GM23338 (cell line): Measurements from ENCODE around the gene GNRH2.

Experiments used
- EZH2 ChIP-seq: fragments of 200-600 bp; sonication (generic); IDR thresholded peaks from one replicate; pipeline ENCODE4 v1.8.0; 2017; ENCODE audit warnings: antibody characterized with exemption, mild to moderate bottlenecking, low read depth; ENCODE audit not compliant: unreplicated experiment
- EZH2phosphoT487 ChIP-seq: fragments of 200-600 bp; sonication (generic); IDR thresholded peaks from one replicate; pipeline ENCODE4 v1.8.1; 2018; ENCODE audit warnings: antibody characterized with exemption; ENCODE audit not compliant: unreplicated experiment
- JUNB ChIP-seq: IDR thresholded peaks from one replicate; pipeline ENCODE4 v1.6.1; 2016; ENCODE audit warnings: antibody characterized with exemption; ENCODE audit not compliant: unreplicated experiment
- POLR2AphosphoS5 ChIP-seq: IDR thresholded peaks from 2 replicates; pipeline ENCODE4 v1.6.1; 2016; ENCODE audit warnings: antibody characterized with exemption, low read depth
- ZNF331 ChIP-seq: fragments of 250-450 bp; sonication (Bioruptor Pico); IDR thresholded peaks from 2 replicates; pipeline ENCODE4 v1.5.0; 2020; ENCODE audit warnings: low read depth, mild to moderate bottlenecking, moderate library complexity
- TF ChIP-seq, protein P1 (sequence below), 2 experiments: fragments of 200-600 bp in 1 of 2; sonication (generic) in 1 of 2; conservative IDR thresholded peaks; 2 replicates each; pipeline versions ENCODE4 v1.5.1 to v1.6.1; 2016 to 2017; ENCODE audit warnings: antibody characterized with exemption in 2 of 2, low read depth in 2 of 2, mild to moderate bottlenecking in 2 of 2, moderate library complexity in 1 of 2
- TF ChIP-seq, protein P2 (sequence below): IDR thresholded peaks from 2 replicates; pipeline ENCODE4 v1.6.1; 2016; ENCODE audit warnings: antibody characterized with exemption

DNA sequence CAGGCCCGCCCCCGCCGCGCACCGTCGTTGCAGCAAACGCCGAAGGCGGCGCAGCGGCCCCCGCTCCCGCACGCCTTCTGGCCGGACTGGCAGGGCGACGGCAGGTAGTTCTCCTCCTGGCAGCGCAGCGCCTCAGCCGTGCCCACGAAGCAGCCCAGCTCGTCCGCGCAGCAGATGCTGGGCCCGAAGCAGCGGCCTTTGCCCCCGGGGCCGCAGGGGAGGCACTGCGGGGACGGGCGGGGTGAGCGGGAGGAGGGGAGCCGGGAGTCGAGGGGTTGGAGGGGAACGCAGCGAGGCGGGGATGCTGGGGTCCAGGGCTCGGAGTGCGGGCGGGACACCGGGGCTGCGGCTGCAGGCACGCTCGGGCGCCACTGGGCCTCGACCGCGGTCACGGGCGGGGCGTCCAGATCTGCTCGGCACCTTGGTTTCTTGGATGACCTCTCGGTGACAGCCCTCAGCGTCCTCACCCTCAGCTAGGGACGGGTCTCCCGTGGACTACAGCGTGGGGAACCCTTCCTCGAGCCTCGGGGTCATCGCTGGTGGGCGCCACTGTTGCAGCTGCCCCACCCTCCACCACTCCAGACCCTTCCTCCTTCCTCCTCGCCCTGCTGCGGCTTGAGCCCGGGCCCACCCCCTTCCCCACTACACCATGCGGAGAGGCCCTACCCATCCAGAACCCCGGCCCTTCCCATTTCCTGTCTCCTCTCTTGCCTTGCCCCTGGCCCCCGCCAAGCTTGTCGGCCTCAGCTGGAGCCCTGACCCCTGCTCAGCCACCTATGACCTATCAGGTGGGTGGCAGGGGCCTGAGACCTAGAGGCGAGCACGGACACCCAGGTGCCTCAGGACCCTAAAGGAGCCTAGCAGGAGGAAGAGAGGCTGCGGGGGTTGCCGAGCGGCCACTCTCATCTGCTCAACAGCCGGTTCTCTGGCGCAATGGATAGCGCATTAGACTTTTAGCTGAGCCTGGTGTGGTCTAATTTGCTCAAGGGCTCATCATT is 39.8 kb downstream of the GNRH2 start:
- TF ChIP-seq, protein P1, sequence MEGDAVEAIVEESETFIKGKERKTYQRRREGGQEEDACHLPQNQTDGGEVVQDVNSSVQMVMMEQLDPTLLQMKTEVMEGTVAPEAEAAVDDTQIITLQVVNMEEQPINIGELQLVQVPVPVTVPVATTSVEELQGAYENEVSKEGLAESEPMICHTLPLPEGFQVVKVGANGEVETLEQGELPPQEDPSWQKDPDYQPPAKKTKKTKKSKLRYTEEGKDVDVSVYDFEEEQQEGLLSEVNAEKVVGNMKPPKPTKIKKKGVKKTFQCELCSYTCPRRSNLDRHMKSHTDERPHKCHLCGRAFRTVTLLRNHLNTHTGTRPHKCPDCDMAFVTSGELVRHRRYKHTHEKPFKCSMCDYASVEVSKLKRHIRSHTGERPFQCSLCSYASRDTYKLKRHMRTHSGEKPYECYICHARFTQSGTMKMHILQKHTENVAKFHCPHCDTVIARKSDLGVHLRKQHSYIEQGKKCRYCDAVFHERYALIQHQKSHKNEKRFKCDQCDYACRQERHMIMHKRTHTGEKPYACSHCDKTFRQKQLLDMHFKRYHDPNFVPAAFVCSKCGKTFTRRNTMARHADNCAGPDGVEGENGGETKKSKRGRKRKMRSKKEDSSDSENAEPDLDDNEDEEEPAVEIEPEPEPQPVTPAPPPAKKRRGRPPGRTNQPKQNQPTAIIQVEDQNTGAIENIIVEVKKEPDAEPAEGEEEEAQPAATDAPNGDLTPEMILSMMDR (conservative IDR thresholded peaks at IDR 0.05; ENCODE audit: low read depth in 2 of 2), result no peak
- TF ChIP-seq JUNB (no peak), POLR2AphosphoS5 (no peak), ZNF331 (no peak), EZH2 (peak; percentile 81), EZH2phosphoT487 (no peak)
- TF ChIP-seq, protein P2, sequence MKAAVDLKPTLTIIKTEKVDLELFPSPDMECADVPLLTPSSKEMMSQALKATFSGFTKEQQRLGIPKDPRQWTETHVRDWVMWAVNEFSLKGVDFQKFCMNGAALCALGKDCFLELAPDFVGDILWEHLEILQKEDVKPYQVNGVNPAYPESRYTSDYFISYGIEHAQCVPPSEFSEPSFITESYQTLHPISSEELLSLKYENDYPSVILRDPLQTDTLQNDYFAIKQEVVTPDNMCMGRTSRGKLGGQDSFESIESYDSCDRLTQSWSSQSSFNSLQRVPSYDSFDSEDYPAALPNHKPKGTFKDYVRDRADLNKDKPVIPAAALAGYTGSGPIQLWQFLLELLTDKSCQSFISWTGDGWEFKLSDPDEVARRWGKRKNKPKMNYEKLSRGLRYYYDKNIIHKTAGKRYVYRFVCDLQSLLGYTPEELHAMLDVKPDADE, result no peak
